ENCODE results near the gene PRR20D. TPM values are rescaled to one million over a fixed set of nuclear protein-coding genes. Genes with fewer than 3 reads are reported as not detected.
"Not testable (repeated sequence)": the region's sequence is repeated elsewhere in the genome, so short reads cannot be mapped to it uniquely, and the experiment has no call there.

PRR20D gene
- not detected for total RNA-seq
- long read RNA-seq: 0 reads

DNA sequence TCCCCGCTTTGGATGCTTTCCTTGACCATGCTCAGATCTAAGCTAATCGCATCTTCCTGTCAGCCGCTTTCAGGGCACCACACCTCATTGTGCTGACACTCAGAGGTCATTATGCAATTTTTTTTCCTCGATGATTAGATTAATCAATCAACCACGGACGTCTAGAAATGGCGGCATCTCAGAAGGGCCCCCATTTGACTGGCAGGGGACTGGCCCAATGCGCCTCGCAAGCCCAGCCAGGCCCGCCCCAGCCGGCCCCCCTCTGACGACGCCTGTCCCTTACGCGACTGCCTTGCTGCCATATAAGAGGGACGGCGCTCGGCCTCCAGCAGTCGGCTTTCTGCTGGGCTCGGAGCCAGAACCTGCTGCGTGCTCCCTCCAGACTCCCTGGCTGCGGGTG is at the start of gene PRR20D:
Gene PRR20D, plus strand, starts transcription at position 301 of the 400 bp plus-strand sequence. CDS start 387 bp downstream, outside the sequence.
- not testable (repeated sequence) for DNase-seq (ENCODE audit: low spot score)

DNA sequence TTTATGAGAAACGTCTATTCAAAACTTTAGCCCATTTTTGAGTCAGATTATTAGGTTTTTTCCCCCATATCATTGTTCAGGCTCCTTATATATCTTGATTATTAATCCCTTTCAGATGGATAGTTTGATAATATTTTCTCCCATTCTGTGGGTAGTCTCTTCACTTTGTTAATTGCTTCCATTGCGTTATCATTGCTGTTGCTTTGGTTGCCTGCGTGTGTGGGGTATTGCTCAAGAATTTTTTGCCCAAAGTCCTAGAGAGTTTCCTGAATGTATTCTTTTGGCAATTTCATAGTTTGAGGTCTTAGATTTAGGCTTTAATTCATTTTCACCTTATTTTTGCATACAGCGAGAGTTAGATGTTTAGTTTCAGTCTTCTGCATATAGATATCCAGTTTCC is 45.5 kb upstream of the PRR20D start:
- DNase-seq (ENCODE audit: low spot score): no peak

DNA sequence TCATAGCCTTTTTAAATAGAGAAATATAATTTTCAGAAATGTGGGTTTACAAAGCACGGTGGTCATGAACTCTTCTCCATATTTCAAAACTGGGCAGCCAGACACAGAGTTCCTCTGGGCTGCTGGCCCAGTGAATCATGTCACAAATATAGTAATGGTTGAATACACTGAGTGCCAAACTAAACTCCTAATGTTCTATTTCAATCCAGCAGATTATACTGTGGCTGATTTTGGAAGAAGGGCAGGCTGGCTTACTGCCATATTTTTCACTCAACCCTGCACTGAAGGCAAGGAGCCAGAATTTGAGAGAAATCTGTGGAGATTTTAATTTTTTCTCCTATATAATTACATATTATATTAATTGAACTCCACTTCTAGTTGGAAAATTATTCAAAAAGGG is 36.8 kb upstream of the PRR20D start:
- no peak for DNase-seq (ENCODE audit: low spot score)

DNA sequence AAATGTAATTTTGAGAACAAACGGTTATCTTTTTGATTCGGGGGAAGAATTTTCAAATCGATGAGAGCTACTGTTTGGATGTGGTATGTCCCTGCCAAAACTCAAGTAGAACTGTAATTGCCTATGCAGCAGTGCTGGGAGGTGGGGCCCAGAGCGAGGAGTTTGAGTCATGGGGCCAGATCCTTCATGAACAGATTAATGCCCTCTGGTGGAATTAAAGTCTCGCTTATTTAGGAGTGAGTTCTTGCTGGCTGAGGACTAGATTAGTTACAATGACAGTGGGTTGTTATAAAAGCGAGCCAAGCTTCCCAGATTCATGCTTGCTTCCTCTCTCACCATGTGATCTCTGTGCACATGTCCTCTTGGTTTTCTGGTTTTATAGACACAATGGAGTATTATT is 31.5 kb upstream of the PRR20D start:
- no peak for DNase-seq (ENCODE audit: low spot score)

DNA sequence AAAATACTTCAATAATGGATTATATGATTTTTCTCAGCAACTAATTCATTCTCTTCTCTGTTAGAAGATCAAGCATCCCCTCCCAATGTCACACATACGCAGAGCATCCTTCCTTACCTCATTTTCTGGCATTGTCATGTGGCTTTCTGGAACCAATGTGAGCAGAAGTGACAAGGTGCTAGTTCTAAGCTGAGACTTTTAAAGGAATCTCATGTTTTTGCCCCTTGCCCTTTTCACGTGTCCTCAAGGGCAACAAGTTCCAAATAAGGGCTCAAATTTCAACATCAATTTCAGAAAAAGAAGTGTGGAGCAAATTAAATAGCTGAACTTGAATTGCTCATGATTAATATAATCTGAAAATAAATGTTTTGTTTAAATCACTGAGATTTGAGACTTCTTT is 24.3 kb upstream of the PRR20D start:
- DNase-seq (ENCODE audit: low spot score): no peak

DNA sequence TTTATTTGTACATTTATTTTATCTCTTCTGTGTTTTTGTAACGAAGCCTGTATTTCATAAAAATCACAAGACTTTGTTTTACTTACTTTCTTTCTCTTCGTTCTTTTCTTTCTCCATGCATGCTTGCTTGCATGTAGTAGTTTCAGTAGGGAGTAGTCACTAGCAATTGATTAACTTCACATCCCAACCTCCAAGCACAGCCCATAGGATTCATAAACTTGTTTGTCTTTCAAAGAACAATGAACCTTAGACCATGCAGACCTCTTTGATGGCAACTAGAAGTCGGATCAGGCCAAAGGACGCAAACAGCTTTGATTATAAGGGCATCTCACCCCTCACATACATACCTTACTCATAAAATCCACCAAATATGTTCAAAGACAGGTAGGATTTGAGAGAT is 22.8 kb upstream of the PRR20D start:
- DNase-seq (ENCODE audit: low spot score): no peak

DNA sequence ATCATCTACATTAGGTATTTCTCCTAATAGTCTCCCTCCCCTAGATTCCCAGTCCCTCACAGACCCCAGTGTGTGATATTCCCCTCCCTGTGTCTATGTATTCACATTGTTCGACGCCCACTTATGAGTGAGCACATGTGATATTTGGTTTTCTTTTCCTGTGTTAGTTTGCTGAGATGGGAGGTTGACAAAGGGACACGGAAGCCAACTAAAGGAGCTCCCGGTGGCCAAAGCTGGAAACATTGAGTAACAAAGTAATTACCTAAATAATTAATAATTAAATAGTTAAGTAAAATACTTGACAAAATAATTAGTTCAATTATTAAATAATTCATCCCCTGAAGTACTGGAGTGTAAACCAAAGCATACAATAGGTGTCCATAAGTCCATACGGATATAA is 21.4 kb upstream of the PRR20D start:
- no peak for DNase-seq (ENCODE audit: low spot score)

DNA sequence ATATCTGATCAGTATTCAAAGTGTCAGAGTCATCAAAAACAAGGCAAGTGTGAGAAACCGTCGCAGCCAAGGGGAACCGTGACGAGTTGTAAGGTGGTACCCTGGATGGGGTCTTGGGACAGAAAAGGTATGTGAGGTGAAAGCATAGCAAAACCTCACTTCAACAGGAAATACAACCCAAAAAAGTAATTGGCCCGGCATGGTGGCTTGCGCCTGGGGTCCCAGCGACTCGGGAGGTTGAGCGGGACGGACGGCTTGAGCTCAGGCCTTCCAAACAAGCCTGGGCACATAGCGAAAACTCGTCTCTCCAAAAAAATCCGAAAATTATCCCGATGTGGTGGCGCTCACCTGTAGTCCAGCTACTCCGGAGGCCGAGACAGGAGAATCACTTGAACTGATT is 20.7 kb upstream of the PRR20D start:
- DNase-seq (ENCODE audit: low spot score): not testable (repeated sequence)

DNA sequence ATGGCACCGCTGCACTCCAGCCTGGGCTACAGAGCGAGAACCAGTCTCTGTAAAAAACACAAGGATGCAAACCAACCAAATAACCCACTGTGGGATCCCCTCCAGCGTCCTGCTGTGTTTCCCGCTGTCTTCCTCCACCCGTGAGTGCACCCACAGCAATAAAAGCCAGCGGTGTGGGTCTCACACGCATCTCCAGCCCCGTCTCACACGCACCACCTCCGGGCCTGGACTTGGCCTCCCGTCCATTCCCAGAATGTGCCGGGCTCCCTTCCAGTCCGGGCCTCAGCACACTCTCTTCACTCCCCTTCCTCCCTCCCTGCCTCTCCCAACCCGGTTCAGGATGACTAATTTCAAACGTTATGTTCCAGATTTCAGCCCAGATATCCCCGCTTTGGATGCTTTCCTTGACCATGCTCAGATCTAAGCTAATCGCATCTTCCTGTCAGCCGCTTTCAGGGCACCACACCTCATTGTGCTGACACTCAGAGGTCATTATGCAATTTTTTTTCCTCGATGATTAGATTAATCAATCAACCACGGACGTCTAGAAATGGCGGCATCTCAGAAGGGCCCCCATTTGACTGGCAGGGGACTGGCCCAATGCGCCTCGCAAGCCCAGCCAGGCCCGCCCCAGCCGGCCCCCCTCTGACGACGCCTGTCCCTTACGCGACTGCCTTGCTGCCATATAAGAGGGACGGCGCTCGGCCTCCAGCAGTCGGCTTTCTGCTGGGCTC is 20.0 kb upstream of the PRR20D start, which contains the start of gene PRR20A:
Gene PRR20A, plus strand, starts transcription at position 684 of the 734 bp plus-strand sequence. CDS start 387 bp downstream, outside the sequence.
- DNase-seq (ENCODE audit: low spot score): not testable (repeated sequence)

DNA sequence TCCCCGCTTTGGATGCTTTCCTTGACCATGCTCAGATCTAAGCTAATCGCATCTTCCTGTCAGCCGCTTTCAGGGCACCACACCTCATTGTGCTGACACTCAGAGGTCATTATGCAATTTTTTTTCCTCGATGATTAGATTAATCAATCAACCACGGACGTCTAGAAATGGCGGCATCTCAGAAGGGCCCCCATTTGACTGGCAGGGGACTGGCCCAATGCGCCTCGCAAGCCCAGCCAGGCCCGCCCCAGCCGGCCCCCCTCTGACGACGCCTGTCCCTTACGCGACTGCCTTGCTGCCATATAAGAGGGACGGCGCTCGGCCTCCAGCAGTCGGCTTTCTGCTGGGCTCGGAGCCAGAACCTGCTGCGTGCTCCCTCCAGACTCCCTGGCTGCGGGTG is 13.2 kb upstream of the PRR20D start, which contains the start of gene PRR20B:
Gene PRR20B, plus strand, starts transcription at position 301 of the 400 bp plus-strand sequence. CDS start 387 bp downstream, outside the sequence.
- not testable (repeated sequence) for DNase-seq (ENCODE audit: low spot score)

DNA sequence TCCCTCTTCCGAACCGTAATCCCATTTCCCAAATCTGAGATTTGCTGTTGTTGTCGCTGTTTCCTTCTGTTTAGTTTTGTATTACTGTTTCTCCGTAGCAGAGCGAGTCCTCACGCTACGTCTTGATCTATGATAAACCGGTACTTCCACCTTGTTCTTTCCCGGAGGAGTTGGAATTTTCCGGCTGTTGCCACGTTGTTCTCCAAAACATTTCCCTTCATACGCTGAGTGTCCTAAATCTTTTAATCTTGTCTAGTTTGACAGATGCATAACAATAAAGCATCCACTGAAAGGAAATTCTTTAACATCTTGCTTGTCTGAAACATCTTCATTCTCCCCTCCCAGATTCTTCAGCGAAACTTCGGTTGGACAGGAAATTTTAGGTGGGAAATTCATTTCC is 12.3 kb upstream of the PRR20D start:
- DNase-seq (ENCODE audit: low spot score): not testable (repeated sequence)

DNA sequence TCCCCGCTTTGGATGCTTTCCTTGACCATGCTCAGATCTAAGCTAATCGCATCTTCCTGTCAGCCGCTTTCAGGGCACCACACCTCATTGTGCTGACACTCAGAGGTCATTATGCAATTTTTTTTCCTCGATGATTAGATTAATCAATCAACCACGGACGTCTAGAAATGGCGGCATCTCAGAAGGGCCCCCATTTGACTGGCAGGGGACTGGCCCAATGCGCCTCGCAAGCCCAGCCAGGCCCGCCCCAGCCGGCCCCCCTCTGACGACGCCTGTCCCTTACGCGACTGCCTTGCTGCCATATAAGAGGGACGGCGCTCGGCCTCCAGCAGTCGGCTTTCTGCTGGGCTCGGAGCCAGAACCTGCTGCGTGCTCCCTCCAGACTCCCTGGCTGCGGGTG is 6.7 kb upstream of the PRR20D start, which contains the start of gene PRR20C:
Gene PRR20C, plus strand, starts transcription at position 301 of the 400 bp plus-strand sequence. CDS start 387 bp downstream, outside the sequence.
- DNase-seq (ENCODE audit: low spot score): not testable (repeated sequence)

DNA sequence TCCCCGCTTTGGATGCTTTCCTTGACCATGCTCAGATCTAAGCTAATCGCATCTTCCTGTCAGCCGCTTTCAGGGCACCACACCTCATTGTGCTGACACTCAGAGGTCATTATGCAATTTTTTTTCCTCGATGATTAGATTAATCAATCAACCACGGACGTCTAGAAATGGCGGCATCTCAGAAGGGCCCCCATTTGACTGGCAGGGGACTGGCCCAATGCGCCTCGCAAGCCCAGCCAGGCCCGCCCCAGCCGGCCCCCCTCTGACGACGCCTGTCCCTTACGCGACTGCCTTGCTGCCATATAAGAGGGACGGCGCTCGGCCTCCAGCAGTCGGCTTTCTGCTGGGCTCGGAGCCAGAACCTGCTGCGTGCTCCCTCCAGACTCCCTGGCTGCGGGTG is 6.5 kb downstream of the PRR20D start, which contains the start of gene PRR20E:
Gene PRR20E, plus strand, starts transcription at position 301 of the 400 bp plus-strand sequence. CDS start 387 bp downstream, outside the sequence.
- not testable (repeated sequence) for DNase-seq (ENCODE audit: low spot score)

DNA sequence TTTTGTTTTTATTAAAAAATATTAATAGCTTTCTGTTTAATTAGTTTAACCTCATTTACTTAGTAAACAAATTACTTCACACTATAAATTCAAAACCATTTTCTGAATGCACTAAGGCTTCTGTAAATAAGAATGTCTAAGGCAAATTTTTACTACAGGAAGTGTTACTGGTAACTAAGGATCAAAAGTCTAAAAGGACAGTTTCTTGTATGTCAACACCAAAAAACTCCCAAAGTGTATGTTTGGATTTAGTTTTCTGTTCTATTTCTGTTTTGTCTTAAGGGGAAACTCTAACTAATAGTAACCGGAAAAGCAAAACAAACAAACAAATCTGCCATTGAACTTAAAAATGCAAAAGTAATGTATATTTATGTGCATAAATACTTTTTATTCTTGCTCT is 31.2 kb downstream of the PRR20D start:
- DNase-seq (ENCODE audit: low spot score): no peak

DNA sequence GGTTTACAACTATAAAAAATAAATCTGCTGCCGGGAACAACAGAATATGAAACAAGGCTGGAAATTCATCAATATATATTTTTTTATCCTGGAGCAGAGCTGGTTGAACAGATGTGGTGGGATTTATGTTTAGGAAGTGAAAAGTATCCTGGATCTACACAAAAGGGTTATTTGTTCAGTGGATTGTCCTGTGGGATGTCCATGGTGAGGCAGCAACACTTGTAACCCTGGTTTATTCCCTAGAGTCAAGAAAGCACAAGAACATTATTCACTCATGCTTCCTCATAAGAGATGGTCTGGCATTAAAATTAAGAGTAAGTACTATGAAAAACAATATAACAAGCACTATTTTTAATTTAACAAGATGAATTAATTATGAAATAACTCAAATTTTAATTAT is 52.6 kb downstream of the PRR20D start:
- DNase-seq (ENCODE audit: low spot score): no peak

Other genes with a start within 250 kb of the PRR20D start
- not detected for gene PRR20A, start 19.7 kb upstream of the PRR20D start, total RNA-seq
- gene PRR20B, start 13.1 kb upstream of the PRR20D start, total RNA-seq: not detected
- gene PRR20C, start 6.6 kb upstream of the PRR20D start, total RNA-seq: not detected
- not detected for gene PRR20E, start 6.6 kb downstream of the PRR20D start, total RNA-seq

Data from mesenteric fat pad (tissue), 1 donor.